Measurements from ENCODE around the gene VGLL2. TPM values are rescaled to one million over a fixed set of nuclear protein-coding genes. Genes with fewer than 3 reads are reported as not detected.

The VGLL2 gene, protein sequence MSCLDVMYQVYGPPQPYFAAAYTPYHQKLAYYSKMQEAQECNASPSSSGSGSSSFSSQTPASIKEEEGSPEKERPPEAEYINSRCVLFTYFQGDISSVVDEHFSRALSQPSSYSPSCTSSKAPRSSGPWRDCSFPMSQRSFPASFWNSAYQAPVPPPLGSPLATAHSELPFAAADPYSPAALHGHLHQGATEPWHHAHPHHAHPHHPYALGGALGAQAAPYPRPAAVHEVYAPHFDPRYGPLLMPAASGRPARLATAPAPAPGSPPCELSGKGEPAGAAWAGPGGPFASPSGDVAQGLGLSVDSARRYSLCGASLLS
- total RNA-seq: not detected
- not detected for polyA plus RNA-seq

DNA sequence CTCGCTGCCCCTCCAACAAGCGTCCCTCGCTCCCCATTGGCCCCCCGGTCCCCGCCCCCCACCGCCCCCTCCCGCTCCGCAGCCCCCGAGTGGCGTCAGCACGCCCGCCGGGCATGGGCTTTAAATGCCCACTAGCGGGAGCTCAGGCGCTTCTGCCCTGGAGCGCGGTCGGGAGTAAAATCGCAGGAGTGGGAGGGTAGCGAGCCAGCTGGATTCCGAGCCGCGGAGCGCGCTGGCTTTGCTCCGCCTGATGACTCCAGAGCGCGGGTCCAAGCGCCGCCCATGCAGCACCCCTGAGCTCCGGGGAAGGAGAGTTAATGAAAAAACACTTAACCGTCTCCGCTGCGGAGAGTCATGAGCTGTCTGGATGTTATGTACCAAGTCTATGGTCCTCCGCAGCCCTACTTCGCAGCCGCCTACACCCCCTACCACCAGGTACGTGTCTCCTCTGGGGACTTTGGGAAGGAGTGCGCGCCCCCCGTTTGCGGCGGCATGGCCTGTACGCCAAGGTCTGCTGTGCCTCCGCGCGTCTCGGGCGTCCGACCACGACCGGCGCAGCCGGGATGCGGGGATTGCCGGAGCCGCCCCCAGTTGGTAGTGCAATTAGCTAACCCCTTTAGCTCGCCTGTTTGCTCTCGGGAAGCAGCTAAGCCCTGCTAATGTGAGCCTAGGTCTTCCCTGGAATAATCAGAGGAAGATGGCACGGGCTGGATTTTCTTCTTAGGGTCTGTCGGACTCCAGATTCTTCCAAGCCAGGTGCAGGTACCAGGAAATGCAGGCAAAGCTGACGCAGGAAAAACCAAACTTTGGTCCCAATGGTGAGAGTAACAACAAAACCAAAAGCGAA is at the start of gene VGLL2:
TSS of gene VGLL2 (plus strand) at position 149 of the 847 bp plus-strand sequence. CDS start at position 355, 206 bp downstream.
- CTCF ChIA-PET (ENCODE audit: partially characterized antibody): no interaction called here

DNA sequence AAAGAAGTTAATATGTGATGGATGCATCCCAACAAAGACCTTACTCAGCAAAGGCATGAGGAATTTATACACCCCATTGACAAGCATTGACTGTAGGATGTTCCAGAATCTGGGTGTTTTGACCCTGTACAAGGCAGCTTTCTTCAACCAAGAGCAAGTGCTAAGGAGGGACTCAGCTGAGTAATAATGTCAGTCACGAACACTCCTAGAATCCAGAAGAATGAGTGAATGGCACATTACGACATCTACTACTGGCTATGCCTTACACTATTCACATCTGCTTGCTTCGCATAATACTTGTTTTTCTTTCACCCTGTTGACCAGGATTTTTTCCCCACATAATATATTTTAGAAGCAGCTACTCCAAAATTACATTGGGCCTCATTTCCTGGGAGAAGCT is 42.5 kb upstream of the VGLL2 start:
- no peaks in the 10 kb centered on the region for H3K36me3 ChIP-seq (ENCODE audit: insufficient read depth, low read length)
- no peak for DNase-seq
- peaks cover 2 to 4% of the 10 kb centered on the region in 2 donors for H3K27me3 Mint-ChIP-seq
- peaks cover 0 to 7% (median 2%) of the 10 kb centered on the region in 8 donors for H3K9me3 Mint-ChIP-seq
- CTCF ChIA-PET (ENCODE audit: partially characterized antibody): no interaction called here
- no peaks in the 10 kb centered on the region for H3K4me1 ChIP-seq (ENCODE audit: insufficient read depth, low read length)
- H3K4me3 ChIP-seq (ENCODE audit: low read length in 2 of 2): no peak overlapping the region
- H3K27ac Mint-ChIP-seq: no peak overlapping the region
- no peaks in the 10 kb centered on the region for H3K4me1 Mint-ChIP-seq
- no peaks in the 10 kb centered on the region for H3K36me3 Mint-ChIP-seq
- no peak overlapping the region for H3K27ac ChIP-seq (ENCODE audit: low read depth, low read length)
- intact Hi-C loops (cut with micrococcal nuclease): no loop called here
- H3K9me3 ChIP-seq (ENCODE audit: control insufficient read depth in 1 of 2, low read length in 2 of 2): no peaks in the 10 kb centered on the region
- POLR2A ChIA-PET (ENCODE audit: partially characterized antibody): no interaction called here
- H3K27me3 ChIP-seq (ENCODE audit: insufficient read depth, low read length): no peaks in the 10 kb centered on the region
- H3K4me3 Mint-ChIP-seq: no peak overlapping the region

More for the DNA sequence above, at the start of gene VGLL2:
- H3K4me1 ChIP-seq (ENCODE audit: insufficient read depth, low read length): peaks cover 17% of the 10 kb centered on the region
- no peaks in the 10 kb centered on the region for H3K36me3 ChIP-seq (ENCODE audit: insufficient read depth, low read length)
- no peak within 1 kb of the TSS for H3K27ac Mint-ChIP-seq
- peaks cover 37% of the 10 kb centered on the region for H3K27me3 ChIP-seq (ENCODE audit: insufficient read depth, low read length)
- no peak within 1 kb of the TSS for H3K27ac ChIP-seq (ENCODE audit: low read depth, low read length)
- POLR2A ChIA-PET (ENCODE audit: partially characterized antibody): no interaction called here
- H3K4me3 ChIP-seq (ENCODE audit: low read length in 2 of 2): no peak within 1 kb of the TSS
- no peak for DNase-seq
- H3K9me3 Mint-ChIP-seq: peaks cover 0 to 4% (median 0%) of the 10 kb centered on the region in 8 donors
- H3K4me1 Mint-ChIP-seq: peaks cover 7 to 26% (median 20%) of the 10 kb centered on the region in 4 donors
- H3K27me3 Mint-ChIP-seq: peaks cover 52 to 61% of the 10 kb centered on the region in 2 donors
- no peaks in the 10 kb centered on the region for H3K9me3 ChIP-seq (ENCODE audit: control insufficient read depth in 1 of 2, low read length in 2 of 2)
- intact Hi-C loops (cut with micrococcal nuclease): no loop called here
- H3K36me3 Mint-ChIP-seq: peaks cover 0 to 4% of the 10 kb centered on the region in 2 donors
- peak within 1 kb of the TSS; percentile 44 to 85 (median 66) for H3K4me3 Mint-ChIP-seq

DNA sequence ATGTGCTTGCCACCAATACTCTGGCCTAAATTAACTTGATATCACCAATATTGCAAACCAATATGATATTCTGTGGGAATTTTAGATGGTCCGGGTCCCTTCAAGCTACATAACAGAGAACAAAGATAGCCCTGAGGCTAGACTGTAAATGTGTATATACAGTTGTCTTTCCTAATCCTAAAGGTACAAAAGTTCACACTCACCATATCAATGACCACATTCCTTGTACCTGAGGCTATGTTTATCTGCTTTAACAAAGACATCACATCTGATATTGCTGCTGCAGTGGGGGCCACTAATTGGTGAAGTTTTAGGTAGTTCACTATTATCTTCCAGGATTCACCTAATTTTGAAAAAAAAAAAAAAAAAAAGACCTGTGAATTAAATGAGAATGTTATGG is 38.6 kb upstream of the VGLL2 start:
- Mint-ChIP-seq H3K27me3 (peaks cover 0 to 3% of the 10 kb centered on the region in 2 donors), H3K9me3 (peaks cover 0 to 14% (median 3%) of the 10 kb centered on the region in 8 donors), H3K27ac (no peak overlapping the region), H3K4me1 (no peaks in the 10 kb centered on the region), H3K4me3 (no peak overlapping the region), H3K36me3 (no peaks in the 10 kb centered on the region)
- ChIA-PET CTCF (ENCODE audit: partially characterized antibody) (interaction anchor here (0.9 kb wide), 1 partner anchor 11 kb away, joined by 3 read pairs; no protein-coding TSS in a partner anchor), POLR2A (ENCODE audit: partially characterized antibody) (no interaction called here)
- Histone ChIP-seq H3K9me3 (ENCODE audit: control insufficient read depth in 1 of 2, low read length in 2 of 2) (no peaks in the 10 kb centered on the region), H3K4me1 (ENCODE audit: insufficient read depth, low read length) (no peaks in the 10 kb centered on the region), H3K27ac (ENCODE audit: low read depth, low read length) (no peak overlapping the region), H3K4me3 (ENCODE audit: low read length in 2 of 2) (no peak overlapping the region), H3K27me3 (ENCODE audit: insufficient read depth, low read length) (no peaks in the 10 kb centered on the region), H3K36me3 (ENCODE audit: insufficient read depth, low read length) (no peaks in the 10 kb centered on the region)
- DNase-seq: no peak
- intact Hi-C loops (cut with micrococcal nuclease): no loop called here

DNA sequence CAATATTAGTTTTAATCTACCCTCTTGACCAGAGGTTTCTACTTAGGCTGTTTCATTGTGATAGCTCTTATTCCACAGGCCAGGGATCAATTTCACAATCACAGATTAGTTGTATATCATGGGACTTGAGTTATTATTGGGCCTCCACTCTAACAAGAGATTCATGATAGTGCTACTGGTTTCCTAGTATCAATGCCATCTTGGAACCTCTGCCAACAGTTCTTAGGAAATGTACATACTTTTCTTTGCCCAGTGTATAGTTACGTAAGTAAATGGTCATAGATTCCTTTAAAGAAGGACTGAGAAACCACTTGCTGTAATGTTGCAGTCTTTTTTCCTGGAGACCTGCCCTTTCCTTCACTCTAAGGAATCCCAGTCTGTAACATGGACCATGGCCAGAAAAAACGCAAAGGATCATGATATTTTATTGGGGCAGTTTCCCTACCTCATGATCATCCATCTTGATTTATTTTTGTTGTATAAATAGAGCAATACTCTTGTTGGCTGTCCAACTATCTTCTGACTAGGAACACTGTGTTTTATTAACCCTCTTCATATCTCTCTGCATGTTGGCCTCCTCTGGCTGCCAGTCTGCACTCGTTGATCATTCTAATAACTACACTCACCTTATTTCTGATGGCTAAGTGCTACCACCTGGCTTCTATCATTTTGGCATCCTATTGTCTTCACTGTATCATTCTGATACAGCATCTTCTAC is 38.0 kb upstream of the VGLL2 start:
- ChIA-PET POLR2A (ENCODE audit: partially characterized antibody) (no interaction called here), CTCF (ENCODE audit: partially characterized antibody) (no interaction called here)
- Histone ChIP-seq H3K4me1 (ENCODE audit: insufficient read depth, low read length) (no peaks in the 10 kb centered on the region), H3K27ac (ENCODE audit: low read depth, low read length) (no peak overlapping the region), H3K9me3 (ENCODE audit: control insufficient read depth in 1 of 2, low read length in 2 of 2) (no peaks in the 10 kb centered on the region), H3K27me3 (ENCODE audit: insufficient read depth, low read length) (no peaks in the 10 kb centered on the region), H3K4me3 (ENCODE audit: low read length in 2 of 2) (no peak overlapping the region), H3K36me3 (ENCODE audit: insufficient read depth, low read length) (no peaks in the 10 kb centered on the region)
- Mint-ChIP-seq H3K4me3 (no peak overlapping the region), H3K27ac (no peak overlapping the region), H3K36me3 (no peaks in the 10 kb centered on the region), H3K4me1 (no peaks in the 10 kb centered on the region), H3K9me3 (peaks cover 0 to 14% (median 3%) of the 10 kb centered on the region in 8 donors), H3K27me3 (peaks cover 0 to 3% of the 10 kb centered on the region in 2 donors)
- no peak for DNase-seq
- intact Hi-C loops (cut with micrococcal nuclease): no loop called here

DNA sequence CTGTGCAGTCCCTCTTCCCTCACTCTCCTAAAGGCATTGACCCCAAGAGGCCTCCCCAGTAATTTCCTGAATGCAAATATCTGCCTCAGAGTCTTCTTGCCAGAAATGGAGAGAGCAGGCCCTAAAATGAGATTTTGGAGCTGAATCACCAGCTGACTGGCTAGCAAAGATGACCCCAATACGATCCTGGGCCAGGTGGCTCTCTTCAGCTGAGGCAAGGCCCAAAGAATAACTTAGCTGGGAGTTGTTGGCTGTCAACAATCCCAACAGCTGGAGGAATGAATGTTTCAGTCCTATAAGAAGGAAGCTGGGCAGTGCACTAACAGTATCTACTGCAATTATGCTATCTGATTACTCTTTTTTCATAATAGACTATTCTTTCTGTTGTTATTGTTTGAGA is 37.2 kb upstream of the VGLL2 start:
- POLR2A ChIA-PET (ENCODE audit: partially characterized antibody): no interaction called here
- Histone ChIP-seq H3K4me3 (ENCODE audit: low read length in 2 of 2) (no peak overlapping the region), H3K9me3 (ENCODE audit: control insufficient read depth in 1 of 2, low read length in 2 of 2) (no peaks in the 10 kb centered on the region), H3K36me3 (ENCODE audit: insufficient read depth, low read length) (no peaks in the 10 kb centered on the region), H3K27ac (ENCODE audit: low read depth, low read length) (no peak overlapping the region), H3K4me1 (ENCODE audit: insufficient read depth, low read length) (no peaks in the 10 kb centered on the region), H3K27me3 (ENCODE audit: insufficient read depth, low read length) (no peaks in the 10 kb centered on the region)
- Mint-ChIP-seq H3K4me3 (no peak overlapping the region), H3K36me3 (no peaks in the 10 kb centered on the region), H3K27ac (no peak overlapping the region), H3K4me1 (no peaks in the 10 kb centered on the region), H3K9me3 (peaks cover 2 to 14% (median 4%) of the 10 kb centered on the region in 8 donors), H3K27me3 (peaks cover 0 to 3% of the 10 kb centered on the region in 2 donors)
- CTCF ChIA-PET (ENCODE audit: partially characterized antibody): no interaction called here
- no peak for DNase-seq
- intact Hi-C loops (cut with micrococcal nuclease): no loop called here

DNA sequence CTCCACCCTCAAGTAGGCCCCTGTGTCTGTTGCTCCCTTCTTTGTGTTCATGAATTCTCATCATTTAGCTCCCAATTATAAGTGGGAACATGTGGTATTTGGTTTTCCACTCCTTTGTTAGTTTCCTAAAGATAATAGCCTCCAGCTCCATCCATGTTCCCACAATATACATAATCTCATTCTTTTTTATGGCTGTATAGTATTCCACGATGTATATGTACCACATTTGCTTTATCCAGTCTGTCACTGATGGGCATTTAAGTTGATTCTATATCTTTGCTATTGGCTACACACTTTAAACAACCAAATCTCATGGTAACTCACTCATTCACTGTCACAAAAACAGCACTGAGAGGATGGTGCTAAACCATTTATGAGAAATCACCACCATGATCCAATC is 35.5 kb upstream of the VGLL2 start:
- H3K4me3 Mint-ChIP-seq: no peak overlapping the region
- intact Hi-C loops (cut with micrococcal nuclease): no loop called here

DNA sequence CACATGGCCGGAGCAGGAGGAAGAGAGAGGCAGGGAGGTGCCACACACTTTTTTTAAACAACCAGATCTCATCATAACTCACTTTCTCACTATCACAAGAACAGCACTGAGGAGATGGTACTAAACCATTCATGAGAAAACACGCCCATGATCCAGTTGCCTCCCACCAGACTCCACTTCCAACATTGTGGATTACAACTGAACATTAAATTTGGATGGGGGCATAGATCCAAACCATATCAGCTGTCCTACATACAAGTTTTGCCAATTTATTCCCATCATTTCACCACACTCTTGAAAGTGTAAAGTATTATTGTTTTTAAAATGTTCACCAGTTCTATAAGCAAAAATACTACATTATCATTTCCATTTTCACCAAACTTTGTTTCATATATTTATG is 33.9 kb upstream of the VGLL2 start:
- intact Hi-C loops (cut with micrococcal nuclease): no loop called here
- no peaks in the 10 kb centered on the region for H3K36me3 Mint-ChIP-seq
- Histone ChIP-seq H3K36me3 (ENCODE audit: insufficient read depth, low read length) (no peaks in the 10 kb centered on the region), H3K27ac (ENCODE audit: low read depth, low read length) (no peak overlapping the region), H3K27me3 (ENCODE audit: insufficient read depth, low read length) (no peaks in the 10 kb centered on the region), H3K4me1 (ENCODE audit: insufficient read depth, low read length) (no peaks in the 10 kb centered on the region), H3K4me3 (ENCODE audit: low read length in 2 of 2) (no peak overlapping the region), H3K9me3 (ENCODE audit: control insufficient read depth in 1 of 2, low read length in 2 of 2) (no peaks in the 10 kb centered on the region)
- CTCF ChIA-PET (ENCODE audit: partially characterized antibody): no interaction called here
- H3K27me3 Mint-ChIP-seq: peaks cover 0 to 3% of the 10 kb centered on the region in 2 donors
- no peak overlapping the region for H3K4me3 Mint-ChIP-seq
- H3K4me1 Mint-ChIP-seq: no peaks in the 10 kb centered on the region
- H3K9me3 Mint-ChIP-seq: peaks cover 2 to 14% (median 4%) of the 10 kb centered on the region in 8 donors
- no peak overlapping the region for H3K27ac Mint-ChIP-seq
- DNase-seq: no peak
- POLR2A ChIA-PET (ENCODE audit: partially characterized antibody): no interaction called here

More for the DNA sequence above, 35.5 kb upstream of the VGLL2 start:
- H3K27ac Mint-ChIP-seq: no peak overlapping the region
- no peaks in the 10 kb centered on the region for H3K36me3 Mint-ChIP-seq
- no peak for DNase-seq
- H3K36me3 ChIP-seq (ENCODE audit: insufficient read depth, low read length): no peaks in the 10 kb centered on the region
- H3K9me3 Mint-ChIP-seq: peaks cover 2 to 14% (median 4%) of the 10 kb centered on the region in 8 donors
- H3K4me1 Mint-ChIP-seq: no peaks in the 10 kb centered on the region
- H3K27ac ChIP-seq (ENCODE audit: low read depth, low read length): no peak overlapping the region
- ChIA-PET CTCF (ENCODE audit: partially characterized antibody) (no interaction called here), POLR2A (ENCODE audit: partially characterized antibody) (no interaction called here)
- H3K27me3 Mint-ChIP-seq: peaks cover 0 to 3% of the 10 kb centered on the region in 2 donors
- H3K4me3 ChIP-seq (ENCODE audit: low read length in 2 of 2): no peak overlapping the region
- no peaks in the 10 kb centered on the region for H3K4me1 ChIP-seq (ENCODE audit: insufficient read depth, low read length)
- no peaks in the 10 kb centered on the region for H3K9me3 ChIP-seq (ENCODE audit: control insufficient read depth in 1 of 2, low read length in 2 of 2)
- H3K27me3 ChIP-seq (ENCODE audit: insufficient read depth, low read length): no peaks in the 10 kb centered on the region

Data from CD4-positive, alpha-beta memory T cell (primary cell).